ENCODE measurements around the gene CFAP410.

DNA sequence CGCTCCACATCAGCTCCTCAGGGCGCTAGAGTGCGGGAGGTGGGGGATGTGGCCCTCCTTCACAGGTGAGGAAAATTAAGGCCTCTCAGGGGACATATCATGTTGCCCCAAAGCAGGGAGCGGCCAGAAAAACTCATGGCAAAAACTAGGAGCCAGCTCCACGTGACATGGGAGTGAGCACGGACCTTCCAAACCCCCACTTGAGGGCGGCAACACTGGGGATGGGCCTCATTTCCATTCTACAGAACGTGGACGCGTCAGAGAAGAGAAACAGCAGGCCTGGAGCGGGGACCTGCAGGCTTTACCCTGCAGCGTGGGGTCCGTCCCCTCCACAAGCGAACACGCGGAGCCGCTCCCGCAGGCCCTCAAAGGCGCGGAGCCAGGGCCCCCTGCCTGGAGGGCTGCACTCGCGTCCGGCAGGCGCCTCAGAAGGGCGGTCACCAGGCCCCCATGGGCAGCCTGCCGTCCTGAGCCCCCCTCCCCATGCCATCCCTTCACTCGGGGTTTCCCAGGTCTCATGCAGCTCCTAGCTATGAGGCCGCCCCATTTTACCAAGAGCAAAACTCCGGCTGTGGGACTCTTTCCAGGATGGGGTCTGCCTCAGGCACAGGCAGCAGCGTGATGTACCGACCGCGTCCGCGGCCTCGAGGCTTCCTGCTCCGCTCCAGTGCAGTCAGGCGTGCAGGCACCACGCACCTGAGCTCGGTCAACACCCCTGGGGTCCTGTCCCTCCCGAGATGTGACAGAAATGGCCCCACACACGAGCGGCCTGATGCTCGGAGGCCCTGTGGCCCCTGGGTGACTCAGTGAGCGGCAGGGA lies 5.5 kb downstream of the CFAP410 start:
- TF ChIP-seq, protein P1, sequence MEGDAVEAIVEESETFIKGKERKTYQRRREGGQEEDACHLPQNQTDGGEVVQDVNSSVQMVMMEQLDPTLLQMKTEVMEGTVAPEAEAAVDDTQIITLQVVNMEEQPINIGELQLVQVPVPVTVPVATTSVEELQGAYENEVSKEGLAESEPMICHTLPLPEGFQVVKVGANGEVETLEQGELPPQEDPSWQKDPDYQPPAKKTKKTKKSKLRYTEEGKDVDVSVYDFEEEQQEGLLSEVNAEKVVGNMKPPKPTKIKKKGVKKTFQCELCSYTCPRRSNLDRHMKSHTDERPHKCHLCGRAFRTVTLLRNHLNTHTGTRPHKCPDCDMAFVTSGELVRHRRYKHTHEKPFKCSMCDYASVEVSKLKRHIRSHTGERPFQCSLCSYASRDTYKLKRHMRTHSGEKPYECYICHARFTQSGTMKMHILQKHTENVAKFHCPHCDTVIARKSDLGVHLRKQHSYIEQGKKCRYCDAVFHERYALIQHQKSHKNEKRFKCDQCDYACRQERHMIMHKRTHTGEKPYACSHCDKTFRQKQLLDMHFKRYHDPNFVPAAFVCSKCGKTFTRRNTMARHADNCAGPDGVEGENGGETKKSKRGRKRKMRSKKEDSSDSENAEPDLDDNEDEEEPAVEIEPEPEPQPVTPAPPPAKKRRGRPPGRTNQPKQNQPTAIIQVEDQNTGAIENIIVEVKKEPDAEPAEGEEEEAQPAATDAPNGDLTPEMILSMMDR (IDR thresholded peaks at IDR 0.05) = no peak
- TF ChIP-seq POLR2AphosphoS5 (IDR thresholded peaks at IDR 0.05) = no peak
- TF ChIP-seq POLR2A (IDR thresholded peaks at IDR 0.05) = no peak
- TF ChIP-seq EP300 (IDR thresholded peaks at IDR 0.05) = no peak

Data from upper lobe of left lung (tissue), 4 donors.